GM23248 (cell line): ENCODE measurements around the gene KLF15. TPM values are rescaled to one million over a fixed set of nuclear protein-coding genes. Genes with fewer than 3 reads are reported as not detected.

Experiments
- DNase-seq: peaks from one replicate; pipeline ENCODE4 v3.0.0-alpha.2; 2015
- H2AFZ ChIP-seq: fragments of 200-600 bp; sonication (generic); 2 replicates; pipeline ENCODE4 v1.6.1; 2016; ENCODE audit warnings: antibody characterized with exemption
- H3F3A ChIP-seq: fragments of 200-600 bp; sonication (generic); 2 replicates; pipeline ENCODE4 v1.6.1; 2016; ENCODE audit warnings: mild to moderate bottlenecking, antibody characterized with exemption, mixed run types; ENCODE audit not compliant: insufficient read depth
- H3K27ac ChIP-seq: fragments of 200-600 bp; sonication (generic); 2 replicates; pipeline ENCODE4 v1.5.1; 2016; ENCODE audit warnings: mild to moderate bottlenecking
- H3K27me3 ChIP-seq: fragments of 200-600 bp; sonication (generic); replicated peaks from 2 replicates; pipeline ENCODE4 v1.6.1; 2016; ENCODE audit warnings: mild to moderate bottlenecking; ENCODE audit not compliant: insufficient read depth
- H3K36me3 ChIP-seq: fragments of 200-600 bp; sonication (generic); 2 replicates; pipeline ENCODE4 v1.6.1; 2016; ENCODE audit warnings: low read depth, mild to moderate bottlenecking
- H3K4me1 ChIP-seq: fragments of 200-600 bp; sonication (generic); 2 replicates; pipeline ENCODE4 v1.6.1; 2016; ENCODE audit warnings: mild to moderate bottlenecking; ENCODE audit not compliant: insufficient read depth
- H3K4me2 ChIP-seq: fragments of 200-600 bp; sonication (generic); one replicate; pipeline ENCODE4 v1.6.1; 2016; ENCODE audit warnings: mild to moderate bottlenecking; ENCODE audit not compliant: unreplicated experiment
- H3K4me3 ChIP-seq: fragments of 200-600 bp; sonication (generic); 2 replicates; pipeline ENCODE4 v1.5.1; 2016; ENCODE audit warnings: mild to moderate bottlenecking
- H3K79me2 ChIP-seq: fragments of 200-600 bp; sonication (generic); 2 replicates; pipeline ENCODE4 v1.6.1; 2016; ENCODE audit warnings: mild to moderate bottlenecking; ENCODE audit not compliant: insufficient read depth
- H3K9ac ChIP-seq: fragments of 200-600 bp; sonication (generic); 2 replicates; pipeline ENCODE4 v1.6.1; 2016; ENCODE audit warnings: mild to moderate bottlenecking
- H3K9me2 ChIP-seq: fragments of 200-600 bp; sonication (generic); 2 replicates; pipeline ENCODE4 v1.6.1; 2016; ENCODE audit warnings: mixed run types, mild to moderate bottlenecking, moderate library complexity; ENCODE audit not compliant: insufficient read depth
- H3K9me3 ChIP-seq: fragments of 200-600 bp; sonication (generic); one replicate; pipeline ENCODE4 v1.6.1; 2017; ENCODE audit warnings: low read depth
- H4K20me1 ChIP-seq: fragments of 200-600 bp; sonication (generic); 2 replicates; pipeline ENCODE4 v1.6.0; 2016; ENCODE audit not compliant: insufficient read depth
- EZH2 ChIP-seq: fragments of 200-600 bp; sonication (generic); IDR thresholded peaks from 2 replicates; pipeline ENCODE4 v1.6.1; 2018; ENCODE audit warnings: antibody characterized with exemption, mild to moderate bottlenecking; ENCODE audit not compliant: insufficient read depth, poor library complexity, severe bottlenecking
- EZH2phosphoT487 ChIP-seq: fragments of 200-600 bp; sonication (generic); IDR thresholded peaks from 2 replicates; pipeline ENCODE4 v1.6.1; 2018; ENCODE audit warnings: antibody characterized with exemption, moderate library complexity, mild to moderate bottlenecking, low read depth; ENCODE audit not compliant: insufficient read depth
- WGBS, 2 experiments: methylation state at CpG; one replicate each; pipeline ENCODE4 v1.1.6; 2015 to 2017; ENCODE audit warnings: low lambda C conversion rate in 2 of 2, low coverage in 1 of 2; ENCODE audit errors: missing lambda C conversion rate in 2 of 2; 5-methylcytosine and 5-hydroxymethylcytosine counted together
- in situ Hi-C: fragments of 300-500 bp; cut with MboI; formaldehyde crosslinking; loops from 2 replicates; pipeline ENCODE4 v1.15.0; 2020
- polyA plus RNA-seq: library from polyadenylated mRNA; unstranded; fragments of >200 nt; fragmentation: Nextera tagmentation; extraction: Ambion mirVana; gene quantifications from 2 replicates; pipeline ENCODE4 v1.2.1, GENCODE V29; 2016
- total RNA-seq: library from RNA; depleted of rRNA; stranded (reverse); fragments of >200 nt; shearing (Covaris generic); gene quantifications from 2 replicates; pipeline ENCODE4 v1.2.3, GENCODE V29; 2014

The KLF15 gene
- total and polyA plus RNA-seq, 2 experiments from 2014 or later: 0.14 to 0.54 TPM

DNA sequence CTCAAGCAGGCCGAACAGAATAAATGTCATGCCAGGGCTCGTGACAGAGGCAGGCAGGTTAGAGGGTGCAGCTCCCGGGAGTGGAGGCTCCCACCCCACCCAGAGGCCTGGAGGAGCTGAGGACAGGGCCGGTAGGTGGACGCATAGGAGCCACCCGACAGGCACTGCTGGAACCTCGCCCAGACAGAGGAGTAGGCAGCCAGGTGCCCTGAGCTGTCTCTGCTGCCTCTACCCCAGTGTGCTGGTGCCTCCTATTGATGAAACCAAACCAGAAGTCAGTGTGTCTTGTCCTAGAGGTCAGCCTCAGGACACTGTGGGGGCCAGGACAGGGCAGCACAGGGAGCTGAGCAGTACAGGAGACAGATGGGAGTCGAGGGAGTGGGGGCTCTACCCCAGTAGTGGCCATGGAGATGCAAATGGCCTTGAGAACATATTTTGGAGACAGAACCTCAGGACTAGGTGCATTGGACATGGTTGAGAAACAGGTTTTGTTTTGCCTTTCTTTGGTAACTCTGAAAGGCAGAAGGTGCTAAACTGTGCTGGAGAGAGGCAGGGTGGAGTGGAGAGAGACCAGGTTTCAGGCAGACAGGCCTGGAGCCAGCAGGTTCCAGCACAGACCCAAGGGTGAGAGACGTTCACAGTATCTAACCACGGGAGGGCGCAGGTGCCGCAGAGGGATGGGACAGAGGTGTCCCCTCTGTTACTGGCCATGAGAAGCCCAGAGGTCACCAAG, 15.4 kb upstream of the KLF15 start:
- Histone ChIP-seq H3K9ac (no peak overlapping the region), H3K4me2 (no peak overlapping the region), H4K20me1 (no peaks in the 10 kb centered on the region), H3K27me3 (no peaks in the 10 kb centered on the region), H3K9me3 (no peaks in the 10 kb centered on the region), H3K36me3 (no peaks in the 10 kb centered on the region), H2AFZ (no peak overlapping the region), H3K9me2 (no peaks in the 10 kb centered on the region), H3K4me1 (no peaks in the 10 kb centered on the region), H3K79me2 (no peaks in the 10 kb centered on the region), H3F3A (no peaks in the 10 kb centered on the region), H3K27ac (no peak overlapping the region), H3K4me3 (no peak overlapping the region)
- no peak for DNase-seq
- WGBS, 2 experiments: 73 to 83% methylated on average over 12 of the region's 12 CpGs
- TF ChIP-seq EZH2 (no peak), EZH2phosphoT487 (no peak)
- in situ Hi-C loops: no loop called here

GRCh38 chr3:126371096-126371705, 14.0 kb upstream of the KLF15 start:
- H3K4me1 ChIP-seq: no peaks in the 10 kb centered on the region
- no peak overlapping the region for H2AFZ ChIP-seq
- no peak overlapping the region for H3K27ac ChIP-seq
- H3K4me2 ChIP-seq: no peak overlapping the region
- H3K9me2 ChIP-seq: no peaks in the 10 kb centered on the region
- H3K4me3 ChIP-seq: no peak overlapping the region
- H3K79me2 ChIP-seq: no peaks in the 10 kb centered on the region
- WGBS, 2 experiments: 72 to 74% methylated on average over 19 to 22 of the region's 22 CpGs
- no peaks in the 10 kb centered on the region for H3F3A ChIP-seq
- TF ChIP-seq EZH2: no peak
- no peak for TF ChIP-seq EZH2phosphoT487
- no peaks in the 10 kb centered on the region for H3K9me3 ChIP-seq
- no peaks in the 10 kb centered on the region for H3K36me3 ChIP-seq
- H3K27me3 ChIP-seq: no peaks in the 10 kb centered on the region
- H4K20me1 ChIP-seq: no peaks in the 10 kb centered on the region
- in situ Hi-C loops: no loop called here
- no peak for DNase-seq
- no peak overlapping the region for H3K9ac ChIP-seq

GRCh38 chr3:126370606-126371005, 13.4 kb upstream of the KLF15 start:
- no peaks in the 10 kb centered on the region for H3K27me3 ChIP-seq
- TF ChIP-seq EZH2 (no peak), EZH2phosphoT487 (no peak)
- no peaks in the 10 kb centered on the region for H3F3A ChIP-seq
- no peak for DNase-seq
- no peak overlapping the region for H3K27ac ChIP-seq
- no peaks in the 10 kb centered on the region for H3K4me1 ChIP-seq
- no peaks in the 10 kb centered on the region for H4K20me1 ChIP-seq
- H3K9me3 ChIP-seq: no peaks in the 10 kb centered on the region
- no peak overlapping the region for H3K9ac ChIP-seq
- no peaks in the 10 kb centered on the region for H3K79me2 ChIP-seq
- H3K4me3 ChIP-seq: no peak overlapping the region
- H3K4me2 ChIP-seq: no peak overlapping the region
- H3K9me2 ChIP-seq: no peaks in the 10 kb centered on the region
- H3K36me3 ChIP-seq: no peaks in the 10 kb centered on the region
- no peak overlapping the region for H2AFZ ChIP-seq
- in situ Hi-C loops: no loop called here
- 71 to 76% methylated on average over 7 of the region's 7 CpGs for WGBS, 2 experiments

- no peaks in the 10 kb centered on the region for H3K9me2 ChIP-seq
- no peak for DNase-seq
- H3K4me1 ChIP-seq: no peaks in the 10 kb centered on the region
- no peaks in the 10 kb centered on the region for H3K9me3 ChIP-seq
- no peaks in the 10 kb centered on the region for H4K20me1 ChIP-seq
- no peaks in the 10 kb centered on the region for H3F3A ChIP-seq
- H3K79me2 ChIP-seq: no peaks in the 10 kb centered on the region
- H2AFZ ChIP-seq: no peak overlapping the region
- no peaks in the 10 kb centered on the region for H3K27me3 ChIP-seq
- H3K27ac ChIP-seq: no peak overlapping the region
- no peak overlapping the region for H3K4me2 ChIP-seq
- in situ Hi-C loops: no loop called here
- TF ChIP-seq EZH2phosphoT487 (no peak), EZH2 (no peak)
- H3K9ac ChIP-seq: no peak overlapping the region
- no peak overlapping the region for H3K4me3 ChIP-seq
- 49 to 53% methylated on average over 4 of the region's 4 CpGs for WGBS, 2 experiments
- H3K36me3 ChIP-seq: no peaks in the 10 kb centered on the region
Observed at GRCh38 chr3:126370055-126370454, 12.8 kb upstream of the KLF15 start.
